22Rv1 (cell line): ENCODE data around the gene NEB.
"Not testable (repeated sequence)": the region's sequence is repeated elsewhere in the genome, so short reads cannot be mapped to it uniquely, and the experiment has no call there.

Experiments
- H3K27ac ChIP-seq: fragments of 450-650 bp; 2 replicates; pipeline ENCODE4 v1.5.1; 2017
- ZFX ChIP-seq: fragments of 450-650 bp; IDR thresholded peaks from 2 replicates; pipeline ENCODE4 v1.6.1; 2017; ENCODE audit warnings: antibody characterized with exemption, borderline replicate concordance
- TF ChIP-seq, protein P1 (sequence below): fragments of 450-650 bp; IDR thresholded peaks from 2 replicates; pipeline ENCODE4 v1.5.1; 2017; ENCODE audit warnings: mild to moderate bottlenecking

Gene NEB

GRCh38 chr2:151716721-151717120 is 17.6 kb downstream of the NEB start:
- H3K27ac ChIP-seq: no peak overlapping the region
- TF ChIP-seq ZFX: no peak
- TF ChIP-seq, protein P1, sequence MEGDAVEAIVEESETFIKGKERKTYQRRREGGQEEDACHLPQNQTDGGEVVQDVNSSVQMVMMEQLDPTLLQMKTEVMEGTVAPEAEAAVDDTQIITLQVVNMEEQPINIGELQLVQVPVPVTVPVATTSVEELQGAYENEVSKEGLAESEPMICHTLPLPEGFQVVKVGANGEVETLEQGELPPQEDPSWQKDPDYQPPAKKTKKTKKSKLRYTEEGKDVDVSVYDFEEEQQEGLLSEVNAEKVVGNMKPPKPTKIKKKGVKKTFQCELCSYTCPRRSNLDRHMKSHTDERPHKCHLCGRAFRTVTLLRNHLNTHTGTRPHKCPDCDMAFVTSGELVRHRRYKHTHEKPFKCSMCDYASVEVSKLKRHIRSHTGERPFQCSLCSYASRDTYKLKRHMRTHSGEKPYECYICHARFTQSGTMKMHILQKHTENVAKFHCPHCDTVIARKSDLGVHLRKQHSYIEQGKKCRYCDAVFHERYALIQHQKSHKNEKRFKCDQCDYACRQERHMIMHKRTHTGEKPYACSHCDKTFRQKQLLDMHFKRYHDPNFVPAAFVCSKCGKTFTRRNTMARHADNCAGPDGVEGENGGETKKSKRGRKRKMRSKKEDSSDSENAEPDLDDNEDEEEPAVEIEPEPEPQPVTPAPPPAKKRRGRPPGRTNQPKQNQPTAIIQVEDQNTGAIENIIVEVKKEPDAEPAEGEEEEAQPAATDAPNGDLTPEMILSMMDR: no peak

DNA sequence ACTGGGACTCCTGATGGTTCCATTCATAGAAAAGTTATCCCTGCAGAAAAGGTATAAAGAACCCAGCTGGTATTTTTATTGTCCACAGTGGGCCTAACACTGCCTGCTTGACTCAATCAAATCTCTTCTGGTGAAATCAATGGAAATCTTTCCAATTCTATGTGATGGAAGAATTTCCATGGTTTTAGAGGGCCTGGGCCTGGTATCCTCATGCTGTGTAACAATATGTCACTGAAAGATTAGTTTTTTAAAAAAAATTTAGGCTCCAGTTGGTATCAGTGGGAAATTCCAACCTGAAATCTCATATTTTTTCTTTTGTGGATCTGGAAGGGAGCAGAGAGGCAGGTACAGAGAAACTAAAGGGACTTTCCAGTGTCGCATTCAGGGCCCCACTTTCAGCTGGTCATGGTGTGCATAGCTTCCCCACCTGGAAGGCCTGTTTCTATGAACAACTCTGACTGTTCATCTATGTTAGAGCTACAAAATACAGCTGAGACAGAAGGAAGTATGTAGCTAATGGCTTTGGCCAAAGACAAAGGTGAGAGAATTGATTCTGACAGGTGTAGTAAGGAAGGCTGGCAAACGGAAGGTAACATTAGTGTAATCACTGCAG is 20.9 kb downstream of the NEB start:
- H3K27ac ChIP-seq: no peak overlapping the region
- TF ChIP-seq ZFX: no peak
- TF ChIP-seq, protein P1: no peak

DNA sequence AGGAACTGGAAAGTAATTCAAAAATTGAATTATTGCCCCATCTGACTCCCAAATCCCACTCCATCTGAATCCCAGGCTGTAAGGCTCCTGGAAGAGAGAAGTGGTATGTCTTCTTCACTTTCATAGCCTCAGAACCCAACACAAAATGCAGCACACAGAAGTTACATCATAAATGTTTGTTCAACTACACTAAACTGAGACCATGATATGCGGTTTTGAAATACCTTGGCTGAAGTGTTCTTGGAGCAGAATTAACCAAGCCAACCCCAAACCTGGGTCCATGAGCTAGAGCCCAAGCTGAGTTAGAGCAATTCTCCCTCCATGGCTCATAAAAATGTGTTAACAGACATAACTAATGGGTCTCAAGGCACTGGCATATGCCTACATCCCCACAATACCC is 23.3 kb downstream of the NEB start:
- no peak for TF ChIP-seq ZFX
- TF ChIP-seq, protein P1: no peak
- no peak overlapping the region for H3K27ac ChIP-seq

- H3K27ac ChIP-seq: no peak overlapping the region
- TF ChIP-seq, protein P1: no peak
- no peak for TF ChIP-seq ZFX
These were observed 25.5 kb downstream of the NEB start for GRCh38 chr2:151708788-151709187.

GRCh38 chr2:151707857-151708256 is 26.4 kb downstream of the NEB start:
- TF ChIP-seq, protein P1: no peak
- TF ChIP-seq ZFX: no peak
- H3K27ac ChIP-seq: no peak overlapping the region

GRCh38 chr2:151704480-151704961 is 29.8 kb downstream of the NEB start:
- H3K27ac ChIP-seq: not testable (repeated sequence)

- H3K27ac ChIP-seq: not testable (repeated sequence)
These were observed 36.1 kb downstream of the NEB start for GRCh38 chr2:151698134-151698533.

GRCh38 chr2:151695778-151696177 is 38.5 kb downstream of the NEB start:
- TF ChIP-seq, protein P1: no peak
- no peak for TF ChIP-seq ZFX
- no peak overlapping the region for H3K27ac ChIP-seq
